Measurements from ENCODE around the gene DENND2A.

DENND2A gene

GRCh38 chr7:140577651-140578050 lies 63.0 kb downstream of the DENND2A start:
- Histone ChIP-seq H3K79me2 (ENCODE audit: control insufficient read depth, low read length) (no peaks in the 10 kb centered on the region), H3K27me3 (ENCODE audit: control insufficient read depth, low read length) (peaks cover 20% of the 10 kb centered on the region), H3K36me3 (ENCODE audit: control insufficient read depth, low read length) (no peaks in the 10 kb centered on the region), H3K27ac (ENCODE audit: low read depth, low read length) (no peak overlapping the region), H3F3A (ENCODE audit: control insufficient read depth, insufficient read depth) (no peaks in the 10 kb centered on the region), H3K4me1 (ENCODE audit: control insufficient read depth, low read length) (no peaks in the 10 kb centered on the region), H3K9me3 (ENCODE audit: control insufficient read depth, insufficient read depth, low read length) (no peaks in the 10 kb centered on the region), H3K4me3 (ENCODE audit: low read length) (no peak overlapping the region), H3K4me2 (ENCODE audit: low read length) (no peak overlapping the region), H3K9me2 (replicated peaks; ENCODE audit: control insufficient read depth, low read length) (no peaks in the 10 kb centered on the region), H4K20me1 (ENCODE audit: control insufficient read depth, insufficient read depth, low read depth, low read length) (no peaks in the 10 kb centered on the region)
- TF ChIP-seq CTCF (IDR thresholded peaks at IDR 0.05; ENCODE audit: low read depth, low read length, poor library complexity, severe bottlenecking): no peak
- TF ChIP-seq EZH2phosphoT487 (IDR thresholded peaks at IDR 0.05; ENCODE audit: borderline replicate concordance, low read length): no peak

GRCh38 chr7:140576589-140576988 lies 64.0 kb downstream of the DENND2A start:
- Histone ChIP-seq H3K79me2 (ENCODE audit: control insufficient read depth, low read length) (no peaks in the 10 kb centered on the region), H3K27me3 (ENCODE audit: control insufficient read depth, low read length) (peaks cover 20% of the 10 kb centered on the region), H3K4me3 (ENCODE audit: low read length) (no peak overlapping the region), H3F3A (ENCODE audit: control insufficient read depth, insufficient read depth) (no peaks in the 10 kb centered on the region), H3K36me3 (ENCODE audit: control insufficient read depth, low read length) (no peaks in the 10 kb centered on the region), H3K27ac (ENCODE audit: low read depth, low read length) (no peak overlapping the region), H4K20me1 (ENCODE audit: control insufficient read depth, insufficient read depth, low read depth, low read length) (no peaks in the 10 kb centered on the region), H3K9me2 (replicated peaks; ENCODE audit: control insufficient read depth, low read length) (no peaks in the 10 kb centered on the region), H3K4me2 (ENCODE audit: low read length) (no peak overlapping the region), H3K4me1 (ENCODE audit: control insufficient read depth, low read length) (no peaks in the 10 kb centered on the region), H3K9me3 (ENCODE audit: control insufficient read depth, insufficient read depth, low read length) (no peaks in the 10 kb centered on the region)
- no peak for TF ChIP-seq CTCF (IDR thresholded peaks at IDR 0.05; ENCODE audit: low read depth, low read length, poor library complexity, severe bottlenecking)
- TF ChIP-seq EZH2phosphoT487 (IDR thresholded peaks at IDR 0.05; ENCODE audit: borderline replicate concordance, low read length): no peak

- H3K9me2 ChIP-seq (replicated peaks; ENCODE audit: control insufficient read depth, low read length): no peaks in the 10 kb centered on the region
- H3K4me3 ChIP-seq (ENCODE audit: low read length): no peak overlapping the region
- H3K4me2 ChIP-seq (ENCODE audit: low read length): no peak overlapping the region
- no peaks in the 10 kb centered on the region for H3K9me3 ChIP-seq (ENCODE audit: control insufficient read depth, insufficient read depth, low read length)
- H3K79me2 ChIP-seq (ENCODE audit: control insufficient read depth, low read length): no peaks in the 10 kb centered on the region
- no peak overlapping the region for H3K27ac ChIP-seq (ENCODE audit: low read depth, low read length)
- TF ChIP-seq EZH2phosphoT487 (IDR thresholded peaks at IDR 0.05; ENCODE audit: borderline replicate concordance, low read length) (no peak), CTCF (IDR thresholded peaks at IDR 0.05; ENCODE audit: low read depth, low read length, poor library complexity, severe bottlenecking) (no peak)
- H3F3A ChIP-seq (ENCODE audit: control insufficient read depth, insufficient read depth): no peaks in the 10 kb centered on the region
- no peaks in the 10 kb centered on the region for H3K36me3 ChIP-seq (ENCODE audit: control insufficient read depth, low read length)
- peaks cover 15% of the 10 kb centered on the region for H3K27me3 ChIP-seq (ENCODE audit: control insufficient read depth, low read length)
- H3K4me1 ChIP-seq (ENCODE audit: control insufficient read depth, low read length): no peaks in the 10 kb centered on the region
- no peaks in the 10 kb centered on the region for H4K20me1 ChIP-seq (ENCODE audit: control insufficient read depth, insufficient read depth, low read depth, low read length)
Observed at GRCh38 chr7:140571538-140572122, 69.0 kb downstream of the DENND2A start.

Measured in DOHH2 (cell line).